HG03045 (cell line): ENCODE results near the gene NRXN3.

Experiments used
- ATAC-seq: cut with Tn5 transposase; IDR thresholded peaks from one replicate; pipeline ENCODE4 v1.9.1; 2021; ENCODE audit warnings: mild to moderate bottlenecking, moderate library complexity; ENCODE audit not compliant: unreplicated experiment

NRXN3 gene

DNA sequence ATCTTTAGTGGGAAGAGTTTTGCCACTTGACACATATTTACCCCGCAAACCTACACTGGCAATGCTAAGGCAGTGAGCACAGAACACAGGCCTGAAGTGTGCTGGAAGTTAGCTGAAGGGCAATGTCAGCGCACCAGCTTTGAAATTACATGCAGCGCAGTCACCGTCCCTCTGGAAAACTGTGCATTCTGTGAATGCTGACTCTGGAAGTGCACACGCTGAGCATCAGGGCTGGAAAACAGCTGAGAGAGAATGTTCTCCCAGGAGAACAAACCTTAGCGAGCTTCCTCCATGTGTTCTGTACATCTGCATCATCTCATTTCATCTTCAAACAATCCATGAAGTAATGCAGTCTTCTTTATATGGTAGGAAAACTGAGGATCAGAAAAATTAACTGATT is 448.2 kb downstream of the NRXN3 start:
- ATAC-seq: no peak

DNA sequence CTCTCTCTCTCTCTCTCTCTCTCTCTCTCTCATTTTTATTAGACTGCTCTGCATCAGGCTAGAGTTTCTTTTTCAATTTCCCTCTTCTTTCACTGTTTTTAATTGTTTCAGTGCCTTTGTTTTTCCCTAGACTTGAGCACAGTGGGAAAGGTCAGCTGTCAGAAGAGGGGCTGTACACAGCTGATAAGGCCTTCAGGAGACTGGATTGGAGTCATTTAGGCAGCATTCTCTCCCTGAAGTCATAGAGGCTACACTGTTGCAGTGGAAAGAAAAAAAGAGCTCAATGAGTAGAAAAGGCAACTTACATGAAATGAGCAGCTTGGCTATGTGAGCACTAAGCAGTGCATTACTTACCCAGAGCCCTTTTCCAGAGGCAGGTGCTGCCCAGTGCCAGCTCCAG is 456.9 kb downstream of the NRXN3 start:
- ATAC-seq: no peak

DNA sequence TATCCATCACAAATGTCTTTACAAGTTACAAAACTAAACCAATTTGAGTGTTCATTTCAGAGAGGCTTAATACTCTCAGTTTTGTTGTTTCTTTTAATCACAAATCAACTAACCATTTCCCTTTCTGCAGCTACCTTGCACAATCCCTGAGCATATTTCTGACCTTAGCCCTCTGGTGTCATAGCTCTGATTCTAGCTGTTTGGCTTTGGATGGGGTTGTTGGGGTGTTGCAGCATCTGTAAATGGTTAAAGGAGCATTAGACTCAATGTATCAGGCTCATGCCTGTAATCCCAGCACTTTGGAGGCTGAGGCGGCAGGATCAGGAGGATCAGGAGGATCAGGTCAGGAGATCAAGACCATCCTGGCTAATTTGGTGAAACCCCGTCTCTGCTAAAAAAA is 461.4 kb downstream of the NRXN3 start:
- ATAC-seq: no peak

DNA sequence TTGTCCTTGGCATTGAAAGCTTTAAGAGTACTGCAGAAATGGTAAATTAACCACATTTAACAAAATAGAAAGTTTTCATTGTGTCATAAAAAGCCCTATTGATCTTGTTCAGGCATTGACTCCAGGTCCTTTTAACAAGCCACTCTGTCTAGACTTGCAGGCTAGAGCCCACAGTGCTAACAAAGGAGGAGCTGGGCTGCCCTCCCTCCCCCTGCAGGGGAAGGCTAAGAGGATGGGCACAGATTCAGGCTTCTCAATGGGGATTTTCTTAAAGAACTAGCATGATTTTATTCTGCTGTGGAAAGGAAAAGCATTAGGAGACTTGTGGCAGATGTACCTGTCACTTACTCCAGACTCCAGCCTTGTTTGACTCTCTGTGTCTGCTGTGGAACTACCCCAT is 463.6 kb downstream of the NRXN3 start:
- no peak for ATAC-seq

DNA sequence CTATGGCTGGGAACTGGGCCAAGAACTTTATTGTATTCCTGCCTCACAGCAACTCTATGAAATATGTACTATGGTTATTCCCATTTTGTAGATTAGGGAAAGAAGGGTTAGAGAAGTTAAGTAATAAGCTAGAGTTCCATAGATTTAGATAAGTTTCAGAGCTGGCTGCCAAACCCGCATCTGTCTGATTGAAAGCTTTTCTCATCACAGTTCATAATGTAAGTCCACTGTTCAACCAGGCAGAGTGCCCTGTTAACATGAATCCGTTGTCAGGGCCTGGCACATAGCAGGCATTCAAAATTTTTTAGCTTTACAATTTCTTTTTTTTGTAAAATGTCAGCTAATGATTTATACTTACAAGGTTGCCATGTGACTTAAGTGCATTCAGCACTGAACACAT is 467.3 kb downstream of the NRXN3 start:
- ATAC-seq: no peak

DNA sequence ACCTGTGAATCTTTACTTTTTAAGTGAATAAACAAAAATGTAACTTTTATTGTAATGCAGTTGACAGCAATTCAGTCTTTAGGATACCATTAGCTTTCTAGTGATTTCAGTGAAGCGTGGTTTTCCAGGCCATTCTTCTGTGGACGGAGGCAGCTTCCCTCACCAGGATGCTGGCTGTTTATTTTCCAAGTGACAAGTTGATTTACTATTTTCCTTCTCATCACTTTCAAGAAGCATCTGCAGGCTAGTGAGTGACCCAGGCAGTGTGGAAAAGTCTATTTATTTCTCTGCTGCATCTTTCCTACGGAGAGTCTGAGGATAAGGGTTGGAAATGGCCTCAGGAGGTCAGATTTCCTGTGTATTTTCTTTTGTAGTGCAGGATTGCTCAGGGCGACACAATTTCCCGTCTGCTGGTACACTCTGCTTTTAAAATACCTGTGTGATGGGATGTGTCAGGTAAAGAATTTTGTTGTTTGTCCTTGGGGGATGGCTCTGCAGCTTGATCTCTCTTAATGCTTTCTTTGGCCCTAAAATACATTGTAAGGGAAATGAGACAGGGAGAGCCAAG is 467.8 kb downstream of the NRXN3 start:
- no peak for ATAC-seq

DNA sequence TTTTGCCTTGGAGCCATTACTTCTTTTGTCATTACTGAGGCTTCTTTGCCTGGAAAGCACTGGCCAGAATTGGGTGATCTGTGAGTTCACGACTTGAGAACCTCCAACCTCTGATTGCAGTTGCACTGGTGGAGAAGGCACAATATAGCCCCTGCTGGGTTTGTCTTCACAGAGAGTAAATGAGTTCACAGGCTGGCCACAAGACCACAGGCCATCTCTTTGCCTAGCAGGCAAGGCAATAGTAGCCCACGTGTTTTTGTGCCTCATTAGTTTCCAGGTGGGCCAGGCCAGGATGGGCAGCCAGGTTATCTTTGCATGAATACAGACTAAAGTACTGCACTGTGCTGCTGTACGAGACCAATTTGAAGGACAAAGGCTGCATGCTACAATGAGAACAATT is 468.8 kb downstream of the NRXN3 start:
- ATAC-seq: no peak

DNA sequence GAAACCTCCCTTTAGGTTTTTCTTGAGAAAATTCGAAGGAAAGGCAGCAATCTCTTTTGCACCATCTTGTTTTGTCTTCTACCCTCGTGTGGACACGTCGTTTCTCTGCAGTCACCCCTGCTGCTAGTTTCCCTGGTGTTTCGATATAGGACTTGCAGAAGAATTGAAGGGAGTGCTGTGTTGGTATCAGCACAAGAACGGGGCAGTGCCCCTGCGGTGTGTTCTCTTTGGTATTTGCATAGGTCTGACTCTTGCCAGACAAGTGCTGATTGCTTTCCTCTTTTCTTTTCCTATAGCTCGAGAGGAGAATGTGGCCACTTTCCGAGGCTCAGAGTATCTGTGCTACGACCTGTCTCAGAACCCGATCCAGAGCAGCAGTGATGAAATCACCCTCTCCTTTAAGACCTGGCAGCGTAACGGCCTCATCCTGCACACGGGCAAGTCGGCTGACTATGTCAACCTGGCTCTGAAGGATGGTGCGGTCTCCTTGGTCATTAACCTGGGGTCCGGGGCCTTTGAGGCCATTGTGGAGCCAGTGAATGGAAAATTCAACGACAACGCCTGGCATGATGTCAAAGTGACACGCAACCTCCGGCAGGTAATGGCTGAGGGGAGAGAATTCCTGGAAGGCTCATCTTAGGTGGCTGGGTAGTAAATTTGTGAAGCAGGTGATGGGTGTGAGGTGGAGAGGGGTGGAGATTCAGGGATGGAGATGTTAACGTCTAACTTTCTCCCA is 474.8 kb downstream of the NRXN3 start:
- ATAC-seq: no peak

DNA sequence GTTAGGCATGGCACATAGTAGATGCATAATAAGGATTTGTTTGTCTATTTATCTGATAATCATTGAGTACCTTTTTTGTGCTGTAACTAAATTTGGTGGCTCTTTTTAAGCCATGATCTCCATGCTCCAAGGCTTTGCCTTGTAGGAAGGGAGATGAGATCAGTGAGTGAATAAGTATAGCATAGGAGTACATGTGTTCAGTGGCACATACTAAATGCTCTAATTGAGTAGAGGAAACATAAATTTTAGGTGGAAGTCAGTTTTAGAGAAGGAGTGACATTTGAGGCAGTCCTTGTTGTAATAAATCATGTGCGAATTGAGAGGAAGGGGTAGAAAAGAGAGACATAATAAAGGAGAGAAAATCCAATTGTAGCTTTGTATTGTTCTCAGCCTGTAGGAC is 482.6 kb downstream of the NRXN3 start:
- no peak for ATAC-seq

DNA sequence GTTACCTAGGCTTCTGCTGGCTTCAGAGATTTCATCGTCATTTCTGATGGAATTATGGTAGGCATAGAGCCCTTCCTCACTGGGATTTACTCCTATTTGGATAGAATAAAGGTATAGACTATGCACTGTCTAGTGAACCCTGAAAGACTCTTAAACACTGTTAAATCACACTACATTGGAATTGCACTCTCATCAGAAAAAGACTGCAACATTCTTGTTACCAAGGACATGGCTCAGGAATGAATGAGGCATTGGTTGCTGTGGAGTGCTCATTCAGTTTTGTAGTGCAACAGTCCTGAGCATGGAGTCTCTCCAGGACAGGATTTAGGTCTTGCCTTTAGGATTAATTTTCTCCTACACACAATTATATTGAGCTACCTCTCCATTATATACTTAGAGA is 483.0 kb downstream of the NRXN3 start:
- no peak for ATAC-seq

DNA sequence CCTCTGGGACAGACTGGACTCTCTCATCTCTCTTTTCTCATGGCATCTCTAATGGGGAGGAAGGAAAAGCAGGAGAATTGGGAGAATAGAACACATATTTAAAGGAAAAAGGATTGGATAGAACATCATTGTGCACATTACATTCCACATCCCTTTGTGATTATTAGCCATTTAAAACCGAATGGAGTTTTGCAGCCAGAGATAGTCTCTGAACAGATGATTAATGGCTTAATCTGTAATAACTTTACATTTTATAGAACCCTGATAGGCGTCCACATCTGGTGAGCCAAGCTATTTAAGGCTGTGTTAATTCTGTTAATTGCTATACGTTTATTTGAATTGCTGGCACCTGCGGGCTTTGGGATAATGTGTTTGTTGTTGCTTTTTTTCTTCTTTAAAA is 487.3 kb downstream of the NRXN3 start:
- ATAC-seq: no peak

DNA sequence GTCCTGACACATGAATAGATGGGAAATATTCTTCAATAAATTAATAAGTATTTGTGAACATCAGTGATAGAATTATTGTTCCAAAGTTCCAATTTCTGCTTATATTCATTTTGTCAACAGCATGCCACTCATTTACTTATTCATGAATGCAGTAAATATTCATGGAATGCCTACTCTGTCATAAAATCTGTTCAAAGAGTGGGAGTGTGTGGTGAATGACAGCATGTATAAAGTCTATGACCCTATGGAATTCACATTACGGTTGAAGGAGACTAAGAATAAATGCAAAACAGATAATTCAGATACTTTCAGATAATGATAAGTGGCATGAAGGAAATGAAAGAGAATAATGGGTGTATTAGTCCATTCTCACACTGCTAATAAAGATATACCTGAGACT is 494.7 kb downstream of the NRXN3 start:
- ATAC-seq: no peak

DNA sequence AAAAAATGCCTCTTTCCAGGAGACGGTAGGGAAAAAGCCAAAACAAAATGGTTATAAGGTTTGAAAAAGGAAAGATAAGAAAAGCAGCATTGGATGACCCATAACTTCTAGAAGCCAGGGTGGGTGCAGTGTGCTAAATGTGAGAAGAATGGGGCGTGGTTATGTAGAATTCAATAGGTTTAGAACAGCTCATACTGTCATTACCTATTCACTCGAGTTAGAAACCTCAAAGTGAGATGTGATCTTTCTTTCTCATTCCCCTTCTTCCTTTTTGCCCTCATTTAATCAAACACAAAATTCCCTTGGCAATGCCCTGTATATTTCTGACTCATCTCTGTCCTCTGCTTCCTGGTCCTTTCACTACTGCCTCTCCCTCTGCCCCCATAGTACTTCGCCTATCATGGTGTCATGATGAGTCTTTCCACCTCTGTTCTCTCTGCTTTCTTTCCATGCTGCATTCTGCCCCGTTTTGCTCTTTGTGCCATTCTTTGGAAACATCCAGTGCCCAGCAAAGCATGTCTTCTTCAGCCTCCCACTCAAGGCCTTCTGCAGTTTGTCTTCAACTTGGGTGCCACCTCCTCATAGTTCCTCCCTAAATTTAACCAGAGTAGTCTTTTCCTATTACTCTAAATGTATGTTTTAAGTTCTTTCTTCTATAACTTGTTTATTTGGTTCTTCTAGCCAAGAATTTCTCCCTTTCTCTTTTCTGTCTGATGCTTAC is 496.3 kb downstream of the NRXN3 start:
- ATAC-seq: no peak

DNA sequence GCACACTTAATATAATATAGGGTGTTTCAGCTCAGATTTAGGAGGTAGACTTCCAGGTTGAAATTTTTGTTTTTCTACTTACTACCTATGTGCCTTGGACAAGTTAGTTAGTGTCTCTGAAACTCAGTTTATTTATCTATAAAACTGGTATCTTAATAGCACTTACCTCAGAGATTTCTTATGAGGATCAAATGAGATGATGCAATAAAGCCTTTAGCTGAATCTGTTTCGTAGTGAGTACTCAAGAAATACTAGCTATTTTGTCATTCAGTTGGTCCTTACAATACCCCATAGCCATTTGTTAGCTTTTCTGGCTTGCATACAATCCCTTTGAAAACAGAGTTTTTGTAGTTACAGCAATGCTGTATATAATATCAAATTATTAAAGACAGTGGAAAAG is 497.0 kb downstream of the NRXN3 start:
- ATAC-seq: no peak

DNA sequence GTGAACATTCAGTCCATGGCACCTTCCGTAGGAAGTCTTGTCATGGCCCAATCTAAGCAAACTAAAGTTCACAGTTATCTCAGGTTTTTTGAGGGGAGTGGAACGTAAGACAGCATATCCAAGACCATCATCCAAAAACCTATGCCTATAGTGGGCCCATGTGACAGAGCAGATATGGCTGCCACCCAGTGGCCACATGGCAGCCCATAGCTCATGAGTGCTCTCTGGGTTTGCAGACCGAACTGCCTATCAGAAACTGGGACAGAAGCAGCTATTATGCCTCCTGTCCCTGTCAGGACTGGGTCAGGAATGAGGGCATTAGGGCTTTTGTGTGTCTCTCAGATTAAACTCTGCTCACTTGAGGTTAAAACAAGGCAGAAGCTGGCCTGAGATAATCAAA is 503.7 kb downstream of the NRXN3 start:
- ATAC-seq: no peak

DNA sequence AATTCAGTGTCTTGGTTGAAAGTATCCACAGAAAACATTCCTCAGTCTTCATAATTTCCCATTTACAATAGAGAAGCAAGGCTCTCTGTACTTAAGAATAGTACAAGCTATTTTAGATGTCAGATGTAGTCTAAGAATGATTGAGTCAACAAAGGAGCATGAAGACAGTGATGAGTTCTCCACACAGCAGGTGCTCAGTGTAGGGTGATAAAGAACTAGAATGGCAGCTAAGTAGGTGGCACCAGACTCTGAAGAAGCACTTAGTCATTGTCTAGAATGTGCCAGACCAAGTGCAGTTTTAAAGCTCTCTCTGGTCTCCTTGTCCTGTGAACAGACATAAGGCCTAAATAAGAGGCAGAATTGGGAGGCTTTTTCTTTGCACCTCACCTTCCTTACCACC is 504.6 kb downstream of the NRXN3 start:
- ATAC-seq: no peak

DNA sequence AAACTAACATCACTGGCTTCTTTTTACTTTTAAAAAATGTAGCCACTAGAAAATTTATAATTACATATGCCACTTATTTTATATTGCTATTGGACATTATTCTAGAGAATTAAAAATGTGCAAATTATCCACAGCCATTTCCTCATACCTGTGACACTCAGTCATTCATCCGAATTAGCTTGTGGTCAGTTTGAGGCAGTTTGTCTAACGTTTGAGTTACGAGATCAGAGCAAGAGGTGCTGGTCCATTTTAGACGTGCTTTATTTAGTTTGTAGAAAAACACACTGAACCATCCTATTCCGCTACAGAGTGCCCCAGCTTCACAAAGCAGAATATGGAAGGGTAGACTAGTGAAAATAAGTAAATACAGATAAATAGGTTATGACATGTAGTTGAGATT is 513.0 kb downstream of the NRXN3 start:
- no peak for ATAC-seq

DNA sequence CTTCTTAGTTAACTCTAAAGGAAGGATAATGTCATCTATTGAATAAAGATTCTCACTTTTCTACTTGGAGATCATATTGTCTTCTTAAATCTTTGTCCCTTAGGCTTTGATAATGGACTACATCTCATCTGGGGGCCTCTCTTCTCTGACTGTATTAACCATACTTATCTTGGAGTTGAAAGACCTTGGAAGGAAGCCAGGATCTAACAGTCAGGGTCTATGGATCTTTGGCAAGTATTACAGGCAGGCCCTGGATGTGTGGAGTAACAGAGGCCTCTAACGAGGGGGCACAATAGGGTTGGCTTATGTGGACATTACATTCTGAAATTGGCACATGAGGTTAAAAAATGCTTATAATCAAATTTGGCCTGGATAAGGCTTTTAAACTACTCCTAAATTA is 513.8 kb downstream of the NRXN3 start:
- no peak for ATAC-seq

DNA sequence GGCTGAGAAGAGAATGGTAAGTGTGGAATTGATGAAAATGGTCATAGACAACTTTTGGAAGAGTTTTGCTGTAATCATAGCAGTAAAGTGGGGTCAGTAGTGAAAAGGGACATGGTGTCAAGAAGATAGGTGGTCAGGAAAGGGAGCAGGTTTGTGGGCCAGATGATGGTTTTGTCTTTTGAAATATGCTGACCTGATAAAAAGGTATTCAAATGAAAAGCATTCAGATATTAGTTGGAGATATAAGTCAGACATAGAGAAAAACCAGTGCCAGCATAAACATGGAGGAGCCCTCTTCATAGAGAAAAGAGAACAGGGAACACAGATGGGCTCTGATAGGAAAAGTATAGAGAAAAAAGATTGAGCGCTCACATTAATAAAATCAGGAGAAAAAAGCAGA is 518.3 kb downstream of the NRXN3 start:
- no peak for ATAC-seq

DNA sequence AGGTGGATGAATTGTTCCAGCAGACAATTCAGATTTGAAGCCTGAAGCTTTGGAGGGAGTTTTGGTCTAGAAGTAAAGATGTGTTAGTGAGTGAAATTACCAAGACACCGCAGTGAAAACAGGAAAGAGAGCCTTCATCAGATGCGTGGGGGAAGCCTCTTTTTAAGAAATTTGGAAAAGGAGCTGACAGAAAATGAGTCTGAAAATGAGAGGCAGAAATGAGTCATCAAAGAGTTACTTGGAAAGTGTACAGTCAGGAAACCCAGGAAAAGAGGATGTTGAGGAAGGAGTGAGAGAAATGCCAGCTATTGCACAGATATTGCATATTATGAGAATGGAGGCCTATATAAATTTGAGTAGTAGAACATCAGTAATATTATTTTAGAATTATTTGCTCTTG is 520.7 kb downstream of the NRXN3 start:
- ATAC-seq: no peak

DNA sequence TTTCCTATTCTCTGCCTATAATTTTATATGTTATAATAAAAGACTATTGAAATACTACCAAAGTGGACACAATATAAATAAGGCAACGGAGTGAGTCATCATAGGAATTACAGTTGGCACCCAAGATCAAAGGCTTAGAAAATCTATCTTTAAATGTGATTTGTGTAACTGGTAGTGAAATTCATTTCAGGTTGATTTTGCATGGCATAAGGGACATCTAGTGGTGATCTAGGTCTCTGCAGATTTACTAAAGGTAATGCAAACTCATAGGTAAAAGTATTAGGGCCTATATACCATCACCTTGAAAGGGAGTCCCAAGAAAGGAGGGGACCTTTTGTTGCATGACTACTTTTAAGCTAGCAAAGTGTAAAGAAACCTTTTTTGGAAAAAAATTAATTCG is 527.2 kb downstream of the NRXN3 start:
- no peak for ATAC-seq

DNA sequence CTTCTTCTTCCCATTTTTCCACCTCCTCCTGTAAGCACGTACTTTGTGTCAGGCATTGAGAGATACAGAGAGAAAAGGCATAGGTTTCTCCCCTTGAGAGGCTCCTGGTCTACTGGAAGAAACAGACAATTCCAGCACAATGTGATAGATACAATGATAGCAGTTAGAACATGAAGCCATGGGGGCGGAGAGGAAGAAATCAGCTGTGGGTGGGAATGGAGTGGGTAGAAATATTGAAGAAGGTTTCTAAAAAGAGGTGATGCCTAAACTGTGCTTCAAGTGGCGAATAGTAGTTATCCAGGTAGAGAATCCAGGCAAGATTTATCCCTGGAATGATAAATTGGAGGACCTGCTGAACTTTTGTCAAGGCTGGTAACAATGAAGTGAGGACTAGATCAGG is 528.8 kb downstream of the NRXN3 start:
- ATAC-seq: no peak
